K562 (cell line): ENCODE data around the gene PALLD. TPM values are rescaled to one million over a fixed set of nuclear protein-coding genes. Genes with fewer than 3 reads are reported as not detected.

Experiments
- ATAC-seq: fragments of 200-7000 bp; cut with Tn5 transposase; 3 replicates; pipeline ENCODE4 v1.9.1; 2020; ENCODE audit warnings: moderate library complexity
- BruUV-seq: library from RNA; stranded (reverse); fragments of 400-500 nt; replicated peaks from 2 replicates; lab custom pipeline; 2021; lab: Mats Ljungman, UMichigan
- CTCF ChIA-PET: fragments of 300-600 bp; formaldehyde crosslinking; extraction: SDS; loops from one replicate; lab custom pipeline; 2021; ENCODE audit warnings: low intra/inter-chr PET ratio; lab: Yijun Ruan, JAX
- POLR2A ChIA-PET: fragments of 300-600, 350-650 bp; sonication (Branson Sonifier 250); formaldehyde crosslinking; extraction: SDS; loops from one replicate; lab custom pipeline; 2021; ENCODE audit warnings: antibody characterized with exemption, inconsistent platforms; lab: Yijun Ruan, JAX
- DNase-seq, 4 experiments: peaks; one replicate each; pipeline versions ENCODE4 v3.0.0 to v3.0.0-alpha.2; 2011 to 2018; ENCODE audit warnings: low spot score in 3 of 4, mixed read lengths in 3 of 4; ENCODE audit errors: extremely low read depth in 1 of 4
- FAIRE-seq: peaks from 2 replicates; lab custom pipeline; 2011; peaks lifted over from hg19 to GRCh38; lab: Jason Lieb, UNC
- H2AFZ ChIP-seq: 2 replicates; pipeline ENCODE4 v1.6.0; 2011; ENCODE audit warnings: low read depth, low read length, control low read depth, inconsistent platforms
- H3K27ac ChIP-seq: fragments of 200-600 bp; 3 replicates; pipeline ENCODE4 v1.8.0; 2011; ENCODE audit warnings: low read depth, mild to moderate bottlenecking, control low read depth, inconsistent platforms, low read length, moderate library complexity, mixed read lengths; ENCODE audit errors: extremely low read depth
- H3K27me3 ChIP-seq, 2 experiments: fragments of 300-600 bp in 1 of 2; 2 replicates in 1 of 2; 3 replicates in 1 of 2; pipeline versions ENCODE4 v1.6.0 to v1.8.0; 2011; ENCODE audit warnings: inconsistent platforms in 2 of 2, low read length in 2 of 2, mild to moderate bottlenecking in 1 of 2, mixed read lengths in 1 of 2, moderate library complexity in 1 of 2; ENCODE audit not compliant: control insufficient read depth in 2 of 2, insufficient read depth in 2 of 2
- H3K36me3 ChIP-seq: fragments of 300-600 bp; 3 replicates; pipeline ENCODE4 v1.8.0; 2011; ENCODE audit warnings: mild to moderate bottlenecking, low read length, inconsistent platforms; ENCODE audit not compliant: control insufficient read depth, insufficient read depth
- H3K4me1 ChIP-seq, 2 experiments: fragments of 200-600 bp in 1 of 2; replicated peaks in 1 of 2; 2 replicates in 1 of 2; 3 replicates in 1 of 2; pipeline versions ENCODE4 v1.5.1 to v1.8.0; 2011; ENCODE audit warnings: inconsistent platforms in 2 of 2, low read length in 2 of 2, mild to moderate bottlenecking in 1 of 2, mixed read lengths in 1 of 2, moderate library complexity in 1 of 2; ENCODE audit not compliant: control insufficient read depth in 2 of 2, insufficient read depth in 2 of 2
- H3K4me2 ChIP-seq: 2 replicates; pipeline ENCODE4 v1.6.1; 2011; ENCODE audit warnings: low read length, control low read depth, inconsistent platforms, mixed read lengths; ENCODE audit not compliant: insufficient read depth
- H3K4me3 ChIP-seq: fragments of 200-600 bp; sonication (generic), shearing (Covaris generic); 2 replicates; pipeline ENCODE4 v1.5.1; 2016; ENCODE audit warnings: control low read depth, inconsistent platforms
- H3K79me2 ChIP-seq: fragments of 200-600 bp; 3 replicates; pipeline ENCODE4 v1.8.0; 2011; ENCODE audit warnings: low read length, inconsistent platforms; ENCODE audit not compliant: control insufficient read depth, insufficient read depth
- H3K9ac ChIP-seq, 2 experiments: 2 replicates each; pipeline versions ENCODE4 v1.6.0 to v1.6.1; 2011; ENCODE audit warnings: low read depth in 2 of 2, low read length in 2 of 2, control low read depth in 1 of 2, inconsistent platforms in 1 of 2, mild to moderate bottlenecking in 1 of 2, mixed read lengths in 1 of 2; ENCODE audit not compliant: insufficient read depth in 1 of 2
- H3K9me1 ChIP-seq: one replicate; pipeline ENCODE4 v1.6.0; 2011; ENCODE audit warnings: inconsistent platforms, mild to moderate bottlenecking, low read length, moderate library complexity; ENCODE audit not compliant: control insufficient read depth, insufficient read depth
- H3K9me3 ChIP-seq: replicated peaks from 2 replicates; pipeline ENCODE4 v1.5.1; 2011; ENCODE audit warnings: low read depth, low read length, inconsistent platforms; ENCODE audit not compliant: control insufficient read depth, insufficient read depth
- H4K20me1 ChIP-seq: replicated peaks from 2 replicates; pipeline ENCODE4 v1.6.1; 2011; ENCODE audit warnings: low read length, inconsistent platforms, mixed read lengths; ENCODE audit not compliant: control insufficient read depth, insufficient read depth
- BRCA1 ChIP-seq, 2 experiments: fragments of 450-650 bp in 1 of 2; sonication (generic) in 1 of 2; formaldehyde crosslinking in 1 of 2; IDR thresholded peaks; 2 replicates each; pipeline versions ENCODE4 v1.5.0 to v1.6.1; 2017 to 2020; ENCODE audit warnings: mild to moderate bottlenecking in 1 of 2, missing genetic modification reagents in 1 of 2
- CHAMP1 ChIP-seq: fragments of 450-650 bp; IDR thresholded peaks from 2 replicates; pipeline ENCODE4 v1.6.1; 2016; ENCODE audit warnings: mild to moderate bottlenecking
- ETV5 ChIP-seq: sonication (generic); formaldehyde crosslinking; IDR thresholded peaks from 2 replicates; pipeline ENCODE4 v1.4.0; 2020; ENCODE audit warnings: low read depth, mild to moderate bottlenecking, missing genetic modification reagents
- HDAC6 ChIP-seq: IDR thresholded peaks from 2 replicates; pipeline ENCODE4 v1.6.1; 2012; ENCODE audit warnings: low read depth, mild to moderate bottlenecking, control low read depth, inconsistent platforms, low read length, moderate library complexity
- KDM4B ChIP-seq, 2 experiments: fragments of 450-650 bp in 1 of 2; sonication (generic) in 1 of 2; IDR thresholded peaks; 2 replicates each; pipeline ENCODE4 v1.6.1; 2016 to 2017; ENCODE audit warnings: borderline replicate concordance in 2 of 2, antibody characterized with exemption in 1 of 2, low read depth in 1 of 2, mild to moderate bottlenecking in 1 of 2
- NFRKB ChIP-seq: fragments of 450-650 bp; IDR thresholded peaks from 2 replicates; pipeline ENCODE4 v1.6.1; 2016; ENCODE audit warnings: low read depth
- PHB ChIP-seq: fragments of 250-450 bp; sonication (Bioruptor Pico); IDR thresholded peaks from 2 replicates; pipeline ENCODE4 v1.5.0; 2021
- PHF21A ChIP-seq: fragments of 450-650 bp; IDR thresholded peaks from 2 replicates; pipeline ENCODE4 v1.6.1; 2017; ENCODE audit warnings: low read depth, borderline replicate concordance
- POLR2B ChIP-seq: fragments of 450-650 bp; IDR thresholded peaks from 2 replicates; pipeline ENCODE4 v1.6.1; 2018; ENCODE audit warnings: low read depth; ENCODE audit not compliant: partially characterized antibody
- RBM17 ChIP-seq: fragments of 200-400 bp; formaldehyde crosslinking; IDR thresholded peaks from 2 replicates; pipeline ENCODE4 v1.6.1; 2017; ENCODE audit warnings: low read depth, mild to moderate bottlenecking, low read length, borderline replicate concordance
- TFAM ChIP-seq: fragments of 250-450 bp; sonication (Bioruptor Pico); conservative IDR thresholded peaks from 2 replicates; pipeline ENCODE4 v1.5.0; 2021; ENCODE audit warnings: mild to moderate bottlenecking, moderate library complexity
- ZFX ChIP-seq: sonication (generic); formaldehyde crosslinking; IDR thresholded peaks from 2 replicates; pipeline ENCODE4 v1.8.0; 2022; ENCODE audit warnings: mild to moderate bottlenecking, missing genetic modification reagents, moderate library complexity
- ZNF668 ChIP-seq: fragments of 250-450 bp; sonication (Bioruptor Pico); IDR thresholded peaks from 2 replicates; pipeline ENCODE4 v1.8.0; 2022; ENCODE audit warnings: mild to moderate bottlenecking, inconsistent platforms
- WGBS: fragments of 100-300 bp; shearing (Covaris generic); methylation state at CpG from one replicate; pipeline ENCODE4 v1.1.6; 2016; ENCODE audit warnings: low coverage, mixed read lengths; ENCODE audit not compliant: insufficient coverage; ENCODE audit errors: missing lambda C conversion rate; 5-methylcytosine and 5-hydroxymethylcytosine counted together
- in situ Hi-C: fragments of 300-500 bp; cut with MboI; formaldehyde crosslinking; loops from 4 replicates; pipeline ENCODE4 v1.15.0; 2018; ENCODE audit warnings: inconsistent platforms, mixed read lengths
- intact Hi-C: fragments of 100-400 bp; cut with micrococcal nuclease; formaldehyde crosslinking; loops from 2 replicates; pipeline ENCODE4 v1.14.2; 2022
- polyA plus RNA-seq, 8 experiments: library from polyadenylated mRNA; depleted of rRNA in 4 of 8; stranded (reverse) in 5 of 8; unstranded in 3 of 8; fragments of >200 nt; fragmentation: Nextera tagmentation in 2 of 8; fragmentation: Illumina TruSeq in 1 of 8; extraction: Ambion mirVana in 2 of 8; extraction: Trizol in 1 of 8; gene quantifications; 2 replicates each; pipeline versions ENCODE4 v1.2.1 to v1.2.3, GENCODE V29; 2011 to 2014; ENCODE audit warnings: inconsistent platforms in 1 of 8, missing spikeins in 1 of 8
- total RNA-seq, 7 experiments: library from RNA; depleted of rRNA in 6 of 7; stranded (reverse); fragments of >200 nt in 6 of 7; fragmentation: Illumina TruSeq in 2 of 7; extraction: Trizol in 2 of 7; gene quantifications; 2 replicates each; pipeline versions ENCODE4 v1.2.1 to v1.2.3, GENCODE V29; 2011 to 2021; ENCODE audit warnings: low replicate concordance in 1 of 7

The PALLD gene
- total and polyA plus RNA-seq, 9 of the 15 experiments (the other 6 are each of a cell fraction or from before 2014, with no cell fraction given), result 0.01 to 0.35 (median 0.06) TPM; not detected in 3

DNA sequence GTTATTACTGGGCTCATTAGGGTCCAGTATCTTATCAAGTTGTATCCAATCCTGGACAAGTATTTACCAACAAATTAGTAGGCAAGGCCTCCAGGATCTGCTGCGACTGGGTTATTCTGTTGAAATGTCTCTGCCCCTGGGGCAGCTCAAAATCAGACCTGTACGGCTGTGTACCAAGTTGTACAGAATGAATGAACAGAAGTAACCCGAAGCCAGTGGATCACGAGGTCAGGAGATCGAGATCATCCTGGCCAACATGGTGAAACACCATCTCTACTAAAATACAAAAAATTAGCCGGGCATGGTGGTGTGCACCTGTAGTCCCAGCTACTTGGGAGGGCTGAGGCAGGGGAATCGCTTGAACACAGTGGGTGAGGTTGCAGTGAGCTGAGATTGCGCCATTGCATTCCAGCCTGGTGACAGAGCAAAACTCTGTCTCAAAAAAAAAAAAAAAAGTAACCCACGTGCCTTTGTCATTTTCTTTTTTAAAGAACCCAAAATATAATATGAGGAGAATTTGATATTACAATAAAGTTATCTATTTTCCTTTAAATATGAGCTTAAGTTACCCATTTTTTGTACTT lies 385.9 kb downstream of the PALLD start:
- Histone ChIP-seq H3K9ac (no peak overlapping the region), H3K27ac (no peak overlapping the region), H3K9me1 (no peaks in the 10 kb centered on the region), H4K20me1 (no peaks in the 10 kb centered on the region), H2AFZ (no peak overlapping the region), H3K4me2 (no peak overlapping the region), H3K27me3 (no peaks in the 10 kb centered on the region; a peak in 2 of 5 replicates), H3K36me3 (no peaks in the 10 kb centered on the region), H3K79me2 (no peaks in the 10 kb centered on the region), H3K9me3 (no peaks in the 10 kb centered on the region), H3K4me1 (peaks cover 0 to 3% of the 10 kb centered on the region in 2 experiments; a peak in 2 of 5 replicates), H3K4me3 (no peak overlapping the region)
- no peak for DNase-seq
- no TSS peak for BruUV-seq
- ATAC-seq, result no peak
- POLR2A ChIA-PET, result no interaction called here
- TF ChIP-seq RBM17 (no peak), KDM4B (IDR thresholded peaks at IDR 0.05; ENCODE audit: borderline replicate concordance in 2 of 2, low read depth in 1 of 2) (no peak), BRCA1 (IDR thresholded peaks at IDR 0.05) (no peak), BRCA1 (CRISPR knock-in tag; IDR thresholded peaks at IDR 0.05) (no peak), POLR2B (no peak), PHF21A (no peak)
- under 1% methylated on average over 9 of the region's 9 CpGs for WGBS
- in situ Hi-C loops, result no loop called here
- CTCF ChIA-PET, result no interaction called here
- intact Hi-C loops, result no loop called here
- FAIRE-seq, result no peak

GRCh38 chr4:168883513-168883912 lies 386.7 kb downstream of the PALLD start:
- intact Hi-C loops (no loop called here), in situ Hi-C loops (no loop called here)
- Histone ChIP-seq H3K9ac (no peak overlapping the region), H4K20me1 (no peaks in the 10 kb centered on the region), H3K4me1 (no peaks in the 10 kb centered on the region), H3K27me3 (no peaks in the 10 kb centered on the region; a peak in 2 of 5 replicates), H3K79me2 (no peaks in the 10 kb centered on the region), H3K36me3 (no peaks in the 10 kb centered on the region), H3K27ac (no peak overlapping the region), H3K4me3 (no peak overlapping the region), H3K9me3 (no peaks in the 10 kb centered on the region), H3K9me1 (no peaks in the 10 kb centered on the region), H2AFZ (no peak overlapping the region), H3K4me2 (no peak overlapping the region)
- no peak for FAIRE-seq
- DNase-seq, result no peak
- no peak for ATAC-seq
- POLR2A ChIA-PET, result no interaction called here
- CTCF ChIA-PET, result no interaction called here
- no TSS peak for BruUV-seq
- TF ChIP-seq ETV5 (CRISPR knock-in tag), result no peak
- TF ChIP-seq ZNF668 (CRISPR knock-in tag), result no peak
- TF ChIP-seq PHB (CRISPR knock-in tag), result no peak
- TF ChIP-seq TFAM (CRISPR knock-in tag), result no peak
- TF ChIP-seq HDAC6, result no peak
- no peak for TF ChIP-seq ZFX
- TF ChIP-seq CHAMP1, result no peak
- no peak for TF ChIP-seq NFRKB
